ENCODE data around the gene EXOC6B. TPM values are rescaled to one million over a fixed set of nuclear protein-coding genes. Genes with fewer than 3 reads are reported as not detected.
A peak's percentile ranks its signal among the peaks of the same experiment; 100 is the strongest.

EXOC6B gene
- total RNA-seq, 1 donor from 2014 or later = 45.6 TPM

DNA sequence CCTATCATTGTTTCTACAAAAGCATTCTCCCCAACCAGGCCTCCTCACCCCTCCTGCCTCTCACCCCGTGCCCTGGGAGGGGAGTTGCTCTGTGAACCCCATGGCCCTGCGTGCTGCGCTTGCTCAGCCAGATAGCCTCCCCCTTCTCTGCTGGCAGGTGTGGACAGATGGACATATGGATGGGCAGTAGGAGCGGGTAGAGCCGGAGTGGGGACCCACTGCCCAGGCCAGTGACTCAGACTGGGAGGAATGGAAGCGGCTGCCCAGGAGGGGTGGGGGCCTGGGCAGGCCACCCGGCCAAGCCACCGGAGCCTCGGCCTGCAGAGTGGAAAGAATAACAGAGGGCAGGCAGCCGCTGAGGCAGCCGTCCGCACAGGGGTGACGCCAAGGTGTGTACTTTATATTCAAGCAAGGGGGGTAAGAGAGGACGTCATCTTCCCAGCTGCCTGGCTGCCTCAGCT is 686.9 kb downstream of the EXOC6B start:
- H3K27ac Mint-ChIP-seq (ENCODE audit: unreplicated experiment) = no peak overlapping the region
- H3K9me3 Mint-ChIP-seq (ENCODE audit: unreplicated experiment) = no peaks in the 10 kb centered on the region
- TF ChIP-seq CTCF (IDR thresholded peaks at IDR 0.05; ENCODE audit: unreplicated experiment) = no peak
- peak; percentile 4 for DNase-seq (ENCODE audit: low spot score)
- peaks cover 19% of the 10 kb centered on the region for H3K27me3 Mint-ChIP-seq (ENCODE audit: unreplicated experiment)
- no peak overlapping the region for H3K4me3 Mint-ChIP-seq (ENCODE audit: unreplicated experiment)
- peaks cover 4% of the 10 kb centered on the region for H3K4me1 Mint-ChIP-seq (ENCODE audit: unreplicated experiment)
- H3K36me3 Mint-ChIP-seq (ENCODE audit: low read depth, unreplicated experiment) = no peaks in the 10 kb centered on the region

GRCh38 chr2:72138011-72138881 is 687.6 kb downstream of the EXOC6B start:
- no peak for TF ChIP-seq CTCF (IDR thresholded peaks at IDR 0.05; ENCODE audit: unreplicated experiment)
- H3K9me3 Mint-ChIP-seq (ENCODE audit: unreplicated experiment) = no peaks in the 10 kb centered on the region
- no peaks in the 10 kb centered on the region for H3K4me1 Mint-ChIP-seq (ENCODE audit: unreplicated experiment)
- H3K4me3 Mint-ChIP-seq (ENCODE audit: unreplicated experiment) = no peak overlapping the region
- H3K36me3 Mint-ChIP-seq (ENCODE audit: low read depth, unreplicated experiment) = no peaks in the 10 kb centered on the region
- DNase-seq (ENCODE audit: low spot score) = no peak
- peaks cover 15% of the 10 kb centered on the region for H3K27me3 Mint-ChIP-seq (ENCODE audit: unreplicated experiment)
- H3K27ac Mint-ChIP-seq (ENCODE audit: unreplicated experiment) = no peak overlapping the region

- H3K9me3 Mint-ChIP-seq (ENCODE audit: unreplicated experiment) = no peaks in the 10 kb centered on the region
- no peak overlapping the region for H3K4me3 Mint-ChIP-seq (ENCODE audit: unreplicated experiment)
- H3K36me3 Mint-ChIP-seq (ENCODE audit: low read depth, unreplicated experiment) = no peaks in the 10 kb centered on the region
- TF ChIP-seq CTCF (IDR thresholded peaks at IDR 0.05; ENCODE audit: unreplicated experiment) = peak; percentile 89
- no peak overlapping the region for H3K27ac Mint-ChIP-seq (ENCODE audit: unreplicated experiment)
- peaks cover 15% of the 10 kb centered on the region for H3K27me3 Mint-ChIP-seq (ENCODE audit: unreplicated experiment)
- DNase-seq (ENCODE audit: low spot score) = peak; percentile 89
- no peaks in the 10 kb centered on the region for H3K4me1 Mint-ChIP-seq (ENCODE audit: unreplicated experiment)
These were observed 688.3 kb downstream of the EXOC6B start for GRCh38 chr2:72137498-72138010.

DNA sequence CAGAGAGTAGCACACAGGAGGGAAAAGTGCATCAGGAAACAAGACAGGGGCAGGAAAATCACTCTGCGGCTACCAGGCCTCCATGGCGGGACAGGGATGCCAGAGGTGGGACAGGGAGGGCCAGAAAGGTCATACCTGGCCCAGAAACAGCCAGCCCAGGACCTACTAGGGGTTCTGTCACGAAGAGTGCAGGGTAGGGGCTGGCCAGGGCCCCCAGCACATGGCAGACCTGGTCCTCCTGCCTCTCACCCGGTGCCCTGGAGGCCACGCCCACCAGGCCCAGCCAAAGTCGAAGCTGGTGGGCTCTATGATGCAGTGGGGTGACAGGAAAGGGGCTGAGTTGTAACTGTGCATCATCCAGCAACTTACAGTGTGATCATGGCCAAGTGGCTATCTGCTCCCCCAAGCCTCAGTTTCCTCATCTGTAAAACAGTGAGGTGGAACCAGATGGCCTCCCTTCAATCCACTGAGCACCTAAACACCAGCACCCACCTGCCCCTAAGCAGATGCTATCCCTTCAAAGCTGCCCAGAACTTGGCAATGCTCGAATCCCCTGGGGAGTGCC is 688.8 kb downstream of the EXOC6B start:
- peaks cover 11% of the 10 kb centered on the region for H3K27me3 Mint-ChIP-seq (ENCODE audit: unreplicated experiment)
- H3K36me3 Mint-ChIP-seq (ENCODE audit: low read depth, unreplicated experiment) = no peaks in the 10 kb centered on the region
- no peak overlapping the region for H3K4me3 Mint-ChIP-seq (ENCODE audit: unreplicated experiment)
- no peaks in the 10 kb centered on the region for H3K9me3 Mint-ChIP-seq (ENCODE audit: unreplicated experiment)
- no peaks in the 10 kb centered on the region for H3K4me1 Mint-ChIP-seq (ENCODE audit: unreplicated experiment)
- no peak for DNase-seq (ENCODE audit: low spot score)
- no peak for TF ChIP-seq CTCF (IDR thresholded peaks at IDR 0.05; ENCODE audit: unreplicated experiment)
- H3K27ac Mint-ChIP-seq (ENCODE audit: unreplicated experiment) = no peak overlapping the region

GRCh38 chr2:72136331-72136730 is 689.5 kb downstream of the EXOC6B start:
- TF ChIP-seq CTCF (IDR thresholded peaks at IDR 0.05; ENCODE audit: unreplicated experiment) = no peak
- peaks cover 6% of the 10 kb centered on the region for H3K27me3 Mint-ChIP-seq (ENCODE audit: unreplicated experiment)
- H3K27ac Mint-ChIP-seq (ENCODE audit: unreplicated experiment) = no peak overlapping the region
- DNase-seq (ENCODE audit: low spot score) = no peak
- H3K36me3 Mint-ChIP-seq (ENCODE audit: low read depth, unreplicated experiment) = no peaks in the 10 kb centered on the region
- H3K9me3 Mint-ChIP-seq (ENCODE audit: unreplicated experiment) = no peaks in the 10 kb centered on the region
- H3K4me1 Mint-ChIP-seq (ENCODE audit: unreplicated experiment) = no peaks in the 10 kb centered on the region
- H3K4me3 Mint-ChIP-seq (ENCODE audit: unreplicated experiment) = no peak overlapping the region
